ENCODE data around the gene KCNAB1.

GRCh38 chr3:156187146-156187769, 66.9 kb downstream of the KCNAB1 start:
- no peak for TF ChIP-seq CTCF (conservative IDR thresholded peaks at IDR 0.05; ENCODE audit: low read length)
- TF ChIP-seq EZH2phosphoT487 (IDR thresholded peaks at IDR 0.05; ENCODE audit: borderline replicate concordance, low read depth, low read length), result no peak

Data from OCI-LY7 (cell line).